GM03348 (cell line): ENCODE measurements around the gene PASD1.
"Not testable (repeated sequence)": the region's sequence is repeated elsewhere in the genome, so short reads cannot be mapped to it uniquely, and the experiment has no call there.

ENCODE experiments used
- DNase-seq: peaks from one replicate; pipeline ENCODE4 v3.0.0; 2012; ENCODE audit warnings: low spot score

Gene PASD1

GRCh38 chrX:151563449-151563848 is at the start of gene PASD1:
PASD1 (plus strand) TSS chrX:151563675; CDS start chrX:151601554, 37,879 bp downstream.
- DNase-seq = no peak

GRCh38 chrX:151515237-151515636 is 48.2 kb upstream of the PASD1 start:
- no peak for DNase-seq

GRCh38 chrX:151516538-151517187 is 46.8 kb upstream of the PASD1 start:
- DNase-seq = no peak

- DNase-seq = no peak
Measured at GRCh38 chrX:151517421-151517820, 46.1 kb upstream of the PASD1 start.

- no peak for DNase-seq
Measured at GRCh38 chrX:151523351-151523750, 40.1 kb upstream of the PASD1 start.

- DNase-seq = no peak
Measured at GRCh38 chrX:151536571-151536970, 26.9 kb upstream of the PASD1 start.

- DNase-seq = no peak
Measured at GRCh38 chrX:151537572-151537971, 25.9 kb upstream of the PASD1 start.

GRCh38 chrX:151538190-151539122 is 25.0 kb upstream of the PASD1 start:
- no peak for DNase-seq

GRCh38 chrX:151543706-151544105 is 19.8 kb upstream of the PASD1 start:
- DNase-seq = no peak

- DNase-seq = not testable (repeated sequence)
Measured at GRCh38 chrX:151546226-151546625, 17.2 kb upstream of the PASD1 start.

GRCh38 chrX:151551176-151551575 is 12.3 kb upstream of the PASD1 start:
- DNase-seq = not testable (repeated sequence)

GRCh38 chrX:151552743-151553142 is 10.7 kb upstream of the PASD1 start:
- DNase-seq = no peak

- DNase-seq = not testable (repeated sequence)
Measured at GRCh38 chrX:151555301-151555700, 8.2 kb upstream of the PASD1 start.

- DNase-seq = not testable (repeated sequence)
Measured at GRCh38 chrX:151562485-151562884, 990 bp upstream of the PASD1 start.

GRCh38 chrX:151563003-151563402 is 472 bp upstream of the PASD1 start:
- not testable (repeated sequence) for DNase-seq

GRCh38 chrX:151564035-151564434 is 560 bp downstream of the PASD1 start:
- no peak for DNase-seq

GRCh38 chrX:151566872-151567271 is 3.4 kb downstream of the PASD1 start:
- DNase-seq = not testable (repeated sequence)

GRCh38 chrX:151570561-151570960 is 7.1 kb downstream of the PASD1 start:
- DNase-seq = no peak

GRCh38 chrX:151593384-151593783 is 29.9 kb downstream of the PASD1 start:
- DNase-seq = not testable (repeated sequence)

GRCh38 chrX:151596282-151596681 is 32.8 kb downstream of the PASD1 start:
- no peak for DNase-seq

GRCh38 chrX:151604931-151605330 is 41.5 kb downstream of the PASD1 start:
- no peak for DNase-seq

GRCh38 chrX:151609222-151609621 is 45.7 kb downstream of the PASD1 start:
- no peak for DNase-seq

GRCh38 chrX:151621422-151621821 is 57.9 kb downstream of the PASD1 start:
- no peak for DNase-seq
